Keratinocyte (primary cell): ENCODE measurements around the gene CIAPIN1.

ENCODE experiments used
- EZH2 ChIP-seq: IDR thresholded peaks from one replicate; pipeline ENCODE4 v1.6.1; 2012; ENCODE audit warnings: inconsistent platforms, mild to moderate bottlenecking, low read length, moderate library complexity
- TF ChIP-seq, protein P1 (sequence below), 3 experiments: IDR thresholded peaks in 1 of 3; conservative IDR thresholded peaks in 1 of 3; optimal IDR thresholded peaks in 1 of 3; 2 replicates in 2 of 3; 3 replicates in 1 of 3; pipeline versions ENCODE3 to v1.5.1; 2011; ENCODE audit warnings: low read length in 3 of 3, mild to moderate bottlenecking in 3 of 3, moderate library complexity in 2 of 3, control low read depth in 1 of 3, inconsistent platforms in 1 of 3; ENCODE audit not compliant: insufficient read depth in 2 of 3; ENCODE audit errors: extremely low read depth in 1 of 3

DNA sequence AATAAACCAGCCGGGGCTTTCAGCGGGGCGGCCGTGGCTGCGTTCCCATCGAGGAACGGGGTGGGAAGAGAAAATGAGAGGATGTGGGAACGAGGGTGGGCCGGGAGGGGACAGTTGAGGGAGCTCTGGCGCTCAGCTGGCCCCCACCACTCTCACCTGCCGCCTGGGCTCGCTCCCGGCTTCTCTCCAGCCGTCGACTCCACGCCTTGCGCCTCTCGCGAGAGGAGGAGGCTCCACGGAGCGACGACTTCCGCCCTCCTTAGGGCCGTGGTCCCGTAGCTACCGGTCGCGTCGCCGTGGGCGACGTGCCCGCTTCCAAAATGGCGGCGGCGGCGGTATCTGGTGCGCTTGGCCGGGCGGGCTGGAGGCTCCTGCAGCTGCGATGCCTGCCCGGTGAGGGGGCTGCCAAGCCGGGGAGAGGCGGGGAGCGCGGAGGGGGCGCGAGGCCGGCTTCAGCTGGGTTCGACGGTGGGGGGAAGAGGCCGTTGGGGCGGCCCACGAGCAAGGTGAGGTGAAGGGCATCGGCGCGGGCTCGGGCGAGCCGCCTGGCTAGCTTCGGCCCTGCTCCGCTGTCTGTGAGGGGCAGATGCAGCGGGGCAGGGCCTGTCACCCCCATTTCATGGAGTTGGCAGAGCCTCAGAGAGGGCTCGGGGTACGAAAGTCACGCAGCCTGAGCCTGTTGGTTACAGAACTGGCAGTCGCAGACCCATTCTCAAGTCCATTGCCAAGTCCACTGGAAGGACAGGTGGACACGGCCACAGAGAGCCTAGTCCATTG is at the start of gene CIAPIN1, which contains the start of gene COQ9:
- no peak for TF ChIP-seq EZH2
- TF ChIP-seq, protein P1, sequence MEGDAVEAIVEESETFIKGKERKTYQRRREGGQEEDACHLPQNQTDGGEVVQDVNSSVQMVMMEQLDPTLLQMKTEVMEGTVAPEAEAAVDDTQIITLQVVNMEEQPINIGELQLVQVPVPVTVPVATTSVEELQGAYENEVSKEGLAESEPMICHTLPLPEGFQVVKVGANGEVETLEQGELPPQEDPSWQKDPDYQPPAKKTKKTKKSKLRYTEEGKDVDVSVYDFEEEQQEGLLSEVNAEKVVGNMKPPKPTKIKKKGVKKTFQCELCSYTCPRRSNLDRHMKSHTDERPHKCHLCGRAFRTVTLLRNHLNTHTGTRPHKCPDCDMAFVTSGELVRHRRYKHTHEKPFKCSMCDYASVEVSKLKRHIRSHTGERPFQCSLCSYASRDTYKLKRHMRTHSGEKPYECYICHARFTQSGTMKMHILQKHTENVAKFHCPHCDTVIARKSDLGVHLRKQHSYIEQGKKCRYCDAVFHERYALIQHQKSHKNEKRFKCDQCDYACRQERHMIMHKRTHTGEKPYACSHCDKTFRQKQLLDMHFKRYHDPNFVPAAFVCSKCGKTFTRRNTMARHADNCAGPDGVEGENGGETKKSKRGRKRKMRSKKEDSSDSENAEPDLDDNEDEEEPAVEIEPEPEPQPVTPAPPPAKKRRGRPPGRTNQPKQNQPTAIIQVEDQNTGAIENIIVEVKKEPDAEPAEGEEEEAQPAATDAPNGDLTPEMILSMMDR (optimal IDR thresholded peaks at IDR 0.05 in 1 of 3, IDR thresholded peaks at IDR 0.05 in 1 of 3, conservative IDR thresholded peaks at IDR 0.05 in 1 of 3; ENCODE audit: extremely low read depth in 1 of 3, insufficient read depth in 2 of 3, low read length in 3 of 3) = no peak
